ENCODE measurements around the gene LASP1NB.

LASP1NB gene

GRCh38 chr17:38925263-38925995 lies at the start of gene LASP1NB:
Gene LASP1NB, plus strand, starts transcription at chr17:38925614.
- no peaks in the 10 kb centered on the region for H3K27me3 ChIP-seq (ENCODE audit: control insufficient read depth in 3 of 3, insufficient read depth in 3 of 3, low read depth in 1 of 3, low read length in 3 of 3)
- no peak within 1 kb of the TSS for H2BK5ac ChIP-seq (ENCODE audit: low read length)
- H4K91ac ChIP-seq (ENCODE audit: low read depth, low read length, poor library complexity): no peak within 1 kb of the TSS
- no peak within 1 kb of the TSS for H2BK12ac ChIP-seq (ENCODE audit: low read length)
- H3K4me2 ChIP-seq (ENCODE audit: insufficient read depth, low read length, poor library complexity, severe bottlenecking): peak within 1 kb of the TSS; percentile 43
- no peak within 1 kb of the TSS for H2AK5ac ChIP-seq (ENCODE audit: low read depth, low read length)
- H3K14ac ChIP-seq (ENCODE audit: low read length): no peak within 1 kb of the TSS
- H3K18ac ChIP-seq (ENCODE audit: low read length): peak within 1 kb of the TSS; percentile 78
- no CpG with 5 or more reads among the region's 14 CpGs for WGBS, 2 donors (ENCODE audit: extremely low coverage in 2 of 2, insufficient read length in 2 of 2, insufficient replicate concordance in 1 of 2)
- H3K27ac ChIP-seq (replicated peaks; ENCODE audit: low read length): peak within 1 kb of the TSS; percentile 11
- peak within 1 kb of the TSS; percentile 31 to 56 for H3K4me3 ChIP-seq (ENCODE audit: low read length in 2 of 2)
- no peak within 1 kb of the TSS for H3K23ac ChIP-seq (ENCODE audit: low read depth, low read length, poor library complexity)
- H3K9ac ChIP-seq (ENCODE audit: low read depth, low read length, poor library complexity): peak within 1 kb of the TSS; percentile 71
- H2AFZ ChIP-seq (ENCODE audit: low read length): peak within 1 kb of the TSS; percentile 88
- no peak within 1 kb of the TSS for H4K8ac ChIP-seq (ENCODE audit: low read depth, low read length)
- H3K9me3 ChIP-seq (replicated peaks in 1 of 2; ENCODE audit: control insufficient read depth in 2 of 2, insufficient read depth in 1 of 2, low read depth in 1 of 2, low read length in 2 of 2): no peaks in the 10 kb centered on the region
- no peaks in the 10 kb centered on the region for H3K79me1 ChIP-seq (ENCODE audit: low read depth, low read length)
- H3K4ac ChIP-seq (ENCODE audit: low read length): no peak within 1 kb of the TSS
- H2BK15ac ChIP-seq (ENCODE audit: low read length): no peak within 1 kb of the TSS
- peaks cover 11 to 19% of the 10 kb centered on the region in 2 donors for H3K4me1 ChIP-seq (ENCODE audit: control insufficient read depth in 2 of 2, insufficient read depth in 1 of 2, low read depth in 1 of 2, low read length in 2 of 2)
- no peak within 1 kb of the TSS for H2BK120ac ChIP-seq (ENCODE audit: low read depth, low read length)
- DNase-seq (ENCODE audit: low spot score): no peak
- peaks cover 0 to 2% of the 10 kb centered on the region in 2 donors for H3K36me3 ChIP-seq (replicated peaks in 1 of 2; ENCODE audit: control insufficient read depth in 2 of 2, insufficient read depth in 2 of 2, low read length in 2 of 2)

GRCh38 chr17:38877130-38877851 lies 48.1 kb upstream of the LASP1NB start:
- Histone ChIP-seq H4K8ac (ENCODE audit: low read depth, low read length) (no peak overlapping the region), H3K4ac (ENCODE audit: low read length) (no peak overlapping the region), H4K91ac (ENCODE audit: low read depth, low read length, poor library complexity) (no peak overlapping the region), H3K27me3 (ENCODE audit: control insufficient read depth in 3 of 3, insufficient read depth in 3 of 3, low read depth in 1 of 3, low read length in 3 of 3) (no peaks in the 10 kb centered on the region), H2BK120ac (ENCODE audit: low read depth, low read length) (peak overlapping the region; percentile 1), H3K9me3 (replicated peaks in 1 of 2; ENCODE audit: control insufficient read depth in 2 of 2, insufficient read depth in 1 of 2, low read depth in 1 of 2, low read length in 2 of 2) (no peaks in the 10 kb centered on the region), H3K36me3 (replicated peaks in 1 of 2; ENCODE audit: control insufficient read depth in 2 of 2, insufficient read depth in 2 of 2, low read length in 2 of 2) (peaks cover 2 to 47% of the 10 kb centered on the region in 2 donors), H3K4me3 (ENCODE audit: low read length in 2 of 2) (no peak overlapping the region), H3K4me1 (ENCODE audit: control insufficient read depth in 2 of 2, insufficient read depth in 1 of 2, low read depth in 1 of 2, low read length in 2 of 2) (peaks cover 46 to 49% of the 10 kb centered on the region in 2 donors), H3K23ac (ENCODE audit: low read depth, low read length, poor library complexity) (peak overlapping the region; percentile 11), H3K27ac (replicated peaks; ENCODE audit: low read length) (peak overlapping the region; percentile 41), H3K14ac (ENCODE audit: low read length) (peak overlapping the region; percentile 41), H3K9ac (ENCODE audit: low read depth, low read length, poor library complexity) (no peak overlapping the region), H2BK12ac (ENCODE audit: low read length) (peak overlapping the region; percentile 82), H2BK15ac (ENCODE audit: low read length) (peak overlapping the region; percentile 6), H2AFZ (ENCODE audit: low read length) (no peak overlapping the region), H3K18ac (ENCODE audit: low read length) (peak overlapping the region; percentile 84), H3K4me2 (ENCODE audit: insufficient read depth, low read length, poor library complexity, severe bottlenecking) (peak overlapping the region; percentile 21), H2AK5ac (ENCODE audit: low read depth, low read length) (peak overlapping the region; percentile 73), H3K79me1 (ENCODE audit: low read depth, low read length) (peaks cover 13% of the 10 kb centered on the region), H2BK5ac (ENCODE audit: low read length) (peak overlapping the region; percentile 62)
- no peak for DNase-seq (ENCODE audit: low spot score)
- no CpG with 5 or more reads among the region's 7 CpGs for WGBS, 2 donors (ENCODE audit: extremely low coverage in 2 of 2, insufficient read length in 2 of 2, insufficient replicate concordance in 1 of 2)

GRCh38 chr17:38879878-38880665 lies 45.3 kb upstream of the LASP1NB start:
- H3K27ac ChIP-seq (replicated peaks; ENCODE audit: low read length): peak overlapping the region; percentile 88
- DNase-seq (ENCODE audit: low spot score): no peak
- no CpG with 5 or more reads among the region's 6 CpGs for WGBS, 2 donors (ENCODE audit: extremely low coverage in 2 of 2, insufficient read length in 2 of 2, insufficient replicate concordance in 1 of 2)
- peaks cover 54 to 58% of the 10 kb centered on the region in 2 donors for H3K4me1 ChIP-seq (ENCODE audit: control insufficient read depth in 2 of 2, insufficient read depth in 1 of 2, low read depth in 1 of 2, low read length in 2 of 2)
- no peak overlapping the region for H3K23ac ChIP-seq (ENCODE audit: low read depth, low read length, poor library complexity)
- H2BK12ac ChIP-seq (ENCODE audit: low read length): no peak overlapping the region
- H2AK5ac ChIP-seq (ENCODE audit: low read depth, low read length): peak overlapping the region; percentile 82
- peak overlapping the region; percentile 26 for H3K4me2 ChIP-seq (ENCODE audit: insufficient read depth, low read length, poor library complexity, severe bottlenecking)
- no peak overlapping the region for H2BK120ac ChIP-seq (ENCODE audit: low read depth, low read length)
- H3K14ac ChIP-seq (ENCODE audit: low read length): no peak overlapping the region
- H3K9ac ChIP-seq (ENCODE audit: low read depth, low read length, poor library complexity): no peak overlapping the region
- H3K79me1 ChIP-seq (ENCODE audit: low read depth, low read length): peaks cover 7% of the 10 kb centered on the region
- H2AFZ ChIP-seq (ENCODE audit: low read length): no peak overlapping the region
- no peak overlapping the region for H4K8ac ChIP-seq (ENCODE audit: low read depth, low read length)
- peak overlapping the region; percentile 90 for H2BK5ac ChIP-seq (ENCODE audit: low read length)
- H4K91ac ChIP-seq (ENCODE audit: low read depth, low read length, poor library complexity): no peak overlapping the region
- H3K4ac ChIP-seq (ENCODE audit: low read length): no peak overlapping the region
- H3K27me3 ChIP-seq (ENCODE audit: control insufficient read depth in 3 of 3, insufficient read depth in 3 of 3, low read depth in 1 of 3, low read length in 3 of 3): no peaks in the 10 kb centered on the region
- peak overlapping the region; percentile 33 for H2BK15ac ChIP-seq (ENCODE audit: low read length)
- H3K18ac ChIP-seq (ENCODE audit: low read length): peak overlapping the region; percentile 88
- H3K4me3 ChIP-seq (ENCODE audit: low read length in 2 of 2): no peak overlapping the region
- no peaks in the 10 kb centered on the region for H3K9me3 ChIP-seq (replicated peaks in 1 of 2; ENCODE audit: control insufficient read depth in 2 of 2, insufficient read depth in 1 of 2, low read depth in 1 of 2, low read length in 2 of 2)
- peaks cover 2 to 55% of the 10 kb centered on the region in 2 donors for H3K36me3 ChIP-seq (replicated peaks in 1 of 2; ENCODE audit: control insufficient read depth in 2 of 2, insufficient read depth in 2 of 2, low read length in 2 of 2)

All from neuronal stem cell (in vitro differentiated cells).